SK-N-SH (cell line): ENCODE data around the gene NSL1. TPM values are rescaled to one million over a fixed set of nuclear protein-coding genes. Genes with fewer than 3 reads are reported as not detected.

ENCODE experiments used
- CTCF ChIA-PET: fragments of 300-600, 350-600 bp; formaldehyde crosslinking; extraction: SDS; loops from one replicate; lab custom pipeline; 2021; lab: Yijun Ruan, JAX
- POLR2A ChIA-PET: fragments of 350-600 bp; sonication (Branson Sonifier 250); formaldehyde crosslinking; extraction: SDS; loops from one replicate; lab custom pipeline; 2020; ENCODE audit warnings: antibody characterized with exemption, inconsistent platforms; lab: Yijun Ruan, JAX
- DNase-seq: peaks from one replicate; pipeline ENCODE4 v3.0.0; 2012
- H2AFZ ChIP-seq: fragments of 200-600 bp; sonication (generic); 2 replicates; pipeline ENCODE4 v1.8.1; 2016; ENCODE audit warnings: antibody characterized with exemption, mild to moderate bottlenecking, low read depth
- H3F3A ChIP-seq: fragments of 200-600 bp; sonication (generic); replicated peaks from 2 replicates; pipeline ENCODE3; 2016; ENCODE audit warnings: antibody characterized with exemption, mild to moderate bottlenecking; ENCODE audit not compliant: insufficient read depth
- H3K27ac ChIP-seq, 2 experiments: fragments of 200-500 bp in 1 of 2; fragments of 200-600 bp in 1 of 2; sonication (Bioruptor generic) in 1 of 2; sonication (generic), shearing (Covaris generic) in 1 of 2; 2 replicates each; pipeline versions ENCODE4 v1.5.1 to v1.6.1; 2014 to 2016; ENCODE audit warnings: low read depth in 2 of 2, inconsistent platforms in 1 of 2, low read length in 1 of 2, mild to moderate bottlenecking in 1 of 2, mixed read lengths in 1 of 2
- H3K27me3 ChIP-seq: fragments of 200-600 bp; sonication (generic), shearing (Covaris generic); 2 replicates; pipeline ENCODE4 v1.6.1; 2016; ENCODE audit warnings: mixed run types; ENCODE audit not compliant: insufficient read depth
- H3K36me3 ChIP-seq, 2 experiments: fragments of 200-500 bp in 1 of 2; fragments of 200-600 bp in 1 of 2; sonication (Bioruptor generic) in 1 of 2; sonication (generic) in 1 of 2; replicated peaks in 1 of 2; 2 replicates each; pipeline versions ENCODE3 to v1.5.1; 2014 to 2016; ENCODE audit warnings: low read length in 1 of 2, mild to moderate bottlenecking in 1 of 2; ENCODE audit not compliant: insufficient read depth in 2 of 2, control insufficient read depth in 1 of 2
- H3K4me1 ChIP-seq, 2 experiments: fragments of 200-500 bp in 1 of 2; fragments of 200-600 bp in 1 of 2; sonication (Bioruptor generic) in 1 of 2; sonication (generic), shearing (Covaris generic) in 1 of 2; 2 replicates each; pipeline versions ENCODE4 v1.5.1 to v1.6.1; 2014 to 2016; ENCODE audit warnings: low read depth in 1 of 2, low read length in 1 of 2, mixed run types in 1 of 2; ENCODE audit not compliant: insufficient read depth in 2 of 2, control insufficient read depth in 1 of 2
- H3K4me2 ChIP-seq: fragments of 200-600 bp; sonication (generic), shearing (Covaris generic); 2 replicates; pipeline ENCODE4 v1.6.1; 2017; ENCODE audit warnings: mixed run types
- H3K4me3 ChIP-seq, 2 experiments: fragments of 200-500 bp in 1 of 2; fragments of 200-600 bp in 1 of 2; sonication (Bioruptor generic) in 1 of 2; sonication (generic), shearing (Covaris generic) in 1 of 2; 2 replicates each; pipeline versions ENCODE4 v1.5.1 to v1.8.1; 2014 to 2016; ENCODE audit warnings: low read depth in 2 of 2, inconsistent platforms in 1 of 2, low read length in 1 of 2, mild to moderate bottlenecking in 1 of 2, mixed read lengths in 1 of 2, moderate library complexity in 1 of 2
- H3K79me2 ChIP-seq: fragments of 200-600 bp; sonication (generic); 2 replicates; pipeline ENCODE4 v1.8.1; 2017; ENCODE audit warnings: mild to moderate bottlenecking; ENCODE audit not compliant: insufficient read depth
- H3K9ac ChIP-seq: fragments of 200-600 bp; sonication (generic); 2 replicates; pipeline ENCODE4 v1.6.1; 2017; ENCODE audit warnings: mixed run types
- H3K9me2 ChIP-seq: fragments of 200-600 bp; sonication (generic); 2 replicates; pipeline ENCODE4 v1.6.1; 2017; ENCODE audit warnings: mixed run types
- H3K9me3 ChIP-seq: fragments of 200-600 bp; sonication (generic); 2 replicates; pipeline ENCODE4 v1.6.1; 2017; ENCODE audit warnings: mixed run types, mild to moderate bottlenecking, moderate library complexity
- H4K20me1 ChIP-seq: fragments of 200-600 bp; sonication (generic); 2 replicates; pipeline ENCODE4 v1.6.1; 2017; ENCODE audit warnings: mild to moderate bottlenecking, mixed run types; ENCODE audit not compliant: insufficient read depth
- CHD2 ChIP-seq: fragments of 150-350 bp; IDR thresholded peaks from 2 replicates; pipeline ENCODE4 v1.6.1; 2018; ENCODE audit warnings: low read length; ENCODE audit not compliant: partially characterized antibody
- EZH2phosphoT487 ChIP-seq: fragments of 200-600 bp; sonication (generic); IDR thresholded peaks from 2 replicates; pipeline ENCODE4 v1.6.1; 2017; ENCODE audit warnings: low read depth, mixed run types, mild to moderate bottlenecking, antibody characterized with exemption, moderate library complexity, borderline replicate concordance
- FOXJ3 ChIP-seq: sonication (generic); formaldehyde crosslinking; IDR thresholded peaks from 2 replicates; pipeline ENCODE4 v1.5.1; 2020; ENCODE audit warnings: mild to moderate bottlenecking, missing genetic modification reagents
- FOXM1 ChIP-seq: IDR thresholded peaks from 2 replicates; pipeline ENCODE4 v1.4.0; 2012; ENCODE audit warnings: low read depth, mild to moderate bottlenecking
- GABPA ChIP-seq: IDR thresholded peaks from 2 replicates; pipeline ENCODE4 v1.4.0; 2012; ENCODE audit warnings: low read depth, mild to moderate bottlenecking
- GATA2 ChIP-seq: sonication (generic); formaldehyde crosslinking; IDR thresholded peaks from 2 replicates; pipeline ENCODE4 v1.5.0; 2020; ENCODE audit warnings: mild to moderate bottlenecking, missing genetic modification reagents
- JUND ChIP-seq: IDR thresholded peaks from 2 replicates; pipeline ENCODE4 v1.4.0; 2012
- MAX ChIP-seq: IDR thresholded peaks from 2 replicates; pipeline ENCODE4 v1.4.0; 2012; ENCODE audit warnings: low read depth
- MXI1 ChIP-seq: IDR thresholded peaks from 2 replicates; pipeline ENCODE4 v1.6.1; 2012; ENCODE audit warnings: mild to moderate bottlenecking, low read depth, low read length, improper control_type of control experiment
- NFIC ChIP-seq: IDR thresholded peaks from 2 replicates; pipeline ENCODE4 v1.4.0; 2012; ENCODE audit warnings: borderline replicate concordance
- NRF1 ChIP-seq: IDR thresholded peaks from 2 replicates; pipeline ENCODE4 v1.6.1; 2012; ENCODE audit warnings: low read depth, mild to moderate bottlenecking, low read length
- POLR2AphosphoS5 ChIP-seq: IDR thresholded peaks from 2 replicates; pipeline ENCODE4 v1.6.1; 2012; ENCODE audit warnings: low read depth, low read length
- RXRA ChIP-seq: IDR thresholded peaks from 2 replicates; pipeline ENCODE4 v1.4.0; 2012; ENCODE audit warnings: low read depth, mild to moderate bottlenecking, borderline replicate concordance
- SIN3A ChIP-seq: IDR thresholded peaks from 2 replicates; pipeline ENCODE4 v1.6.1; 2012; ENCODE audit warnings: low read depth, mild to moderate bottlenecking, low read length, moderate library complexity, borderline replicate concordance
- TAF1 ChIP-seq: IDR thresholded peaks from 2 replicates; pipeline ENCODE4 v1.6.1; 2012; ENCODE audit warnings: low read depth, mild to moderate bottlenecking, low read length, moderate library complexity, borderline replicate concordance
- TCF12 ChIP-seq: IDR thresholded peaks from 2 replicates; pipeline ENCODE4 v1.4.0; 2012
- USF2 ChIP-seq: fragments of 150-350 bp; IDR thresholded peaks from 2 replicates; pipeline ENCODE4 v1.6.1; 2017; ENCODE audit warnings: antibody characterized with exemption, low read length, low read depth, borderline replicate concordance
- WGBS: methylation state at CpG from one replicate; pipeline ENCODE4 v1.1.6; 2017; ENCODE audit warnings: low lambda C conversion rate; 5-methylcytosine and 5-hydroxymethylcytosine counted together
- polyA plus RNA-seq, 3 experiments: library from polyadenylated mRNA; depleted of rRNA; stranded (reverse); fragments of >200 nt; gene quantifications; 2 replicates each; pipeline ENCODE4 v1.2.3, GENCODE V29; 2012
- TF ChIP-seq, protein P1 (sequence below): fragments of 200-600 bp; sonication (generic); IDR thresholded peaks from 2 replicates; pipeline ENCODE4 v1.6.1; 2017; ENCODE audit warnings: antibody characterized with exemption, mild to moderate bottlenecking, moderate library complexity
- TF ChIP-seq, protein P2 (sequence below): IDR thresholded peaks from 2 replicates; pipeline ENCODE4 v1.4.0; 2012; ENCODE audit warnings: low read depth, borderline replicate concordance
- TF ChIP-seq, protein P3 (sequence below): IDR thresholded peaks from 2 replicates; pipeline ENCODE4 v1.4.0; 2012; ENCODE audit warnings: low read depth, borderline replicate concordance

NSL1 gene
- polyA plus RNA-seq, 1 of the 3 experiments (the other 2 are of a cell fraction): 22.5 TPM

DNA sequence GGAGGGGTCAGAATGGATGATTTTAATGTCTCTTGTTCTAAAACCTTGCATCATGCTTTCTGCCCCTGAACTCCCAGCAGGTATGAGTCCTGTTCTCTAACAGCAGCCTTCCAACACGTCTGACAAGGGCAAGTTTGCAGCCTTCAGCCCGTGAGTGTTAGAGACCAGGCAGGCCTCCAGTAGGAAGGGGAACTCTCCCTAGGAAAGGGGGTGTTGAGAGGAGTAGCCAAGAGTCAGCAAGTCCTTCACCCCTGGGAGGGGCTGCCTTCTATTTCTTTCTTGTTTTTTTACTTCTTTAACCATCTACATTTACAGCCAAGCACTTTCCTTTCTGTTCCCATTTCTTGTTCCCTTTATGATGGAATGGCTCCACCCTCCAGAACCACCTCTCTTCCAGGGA is 106.1 kb downstream of the NSL1 start:
- ChIA-PET CTCF (no interaction called here), POLR2A (no interaction called here)
- no peak overlapping the region for H3K4me3 ChIP-seq
- no peaks in the 10 kb centered on the region for H3K79me2 ChIP-seq
- no peaks in the 10 kb centered on the region for H3K9me2 ChIP-seq
- H2AFZ ChIP-seq: no peak overlapping the region
- no peak overlapping the region for H3K9ac ChIP-seq
- no peaks in the 10 kb centered on the region for H3F3A ChIP-seq
- no peak for TF ChIP-seq FOXJ3 (CRISPR knock-in tag)
- no peaks in the 10 kb centered on the region for H3K9me3 ChIP-seq
- no peak overlapping the region for H3K4me2 ChIP-seq
- H3K27ac ChIP-seq: no peak overlapping the region
- no peaks in the 10 kb centered on the region for H3K36me3 ChIP-seq
- no peaks in the 10 kb centered on the region for H4K20me1 ChIP-seq
- peaks cover 4% of the 10 kb centered on the region; the same call in 1 of the 2 replicates for H3K27me3 ChIP-seq
- no peak for DNase-seq
- H3K4me1 ChIP-seq: no peaks in the 10 kb centered on the region
- 23% methylated on average over 2 of the region's 2 CpGs for WGBS

DNA sequence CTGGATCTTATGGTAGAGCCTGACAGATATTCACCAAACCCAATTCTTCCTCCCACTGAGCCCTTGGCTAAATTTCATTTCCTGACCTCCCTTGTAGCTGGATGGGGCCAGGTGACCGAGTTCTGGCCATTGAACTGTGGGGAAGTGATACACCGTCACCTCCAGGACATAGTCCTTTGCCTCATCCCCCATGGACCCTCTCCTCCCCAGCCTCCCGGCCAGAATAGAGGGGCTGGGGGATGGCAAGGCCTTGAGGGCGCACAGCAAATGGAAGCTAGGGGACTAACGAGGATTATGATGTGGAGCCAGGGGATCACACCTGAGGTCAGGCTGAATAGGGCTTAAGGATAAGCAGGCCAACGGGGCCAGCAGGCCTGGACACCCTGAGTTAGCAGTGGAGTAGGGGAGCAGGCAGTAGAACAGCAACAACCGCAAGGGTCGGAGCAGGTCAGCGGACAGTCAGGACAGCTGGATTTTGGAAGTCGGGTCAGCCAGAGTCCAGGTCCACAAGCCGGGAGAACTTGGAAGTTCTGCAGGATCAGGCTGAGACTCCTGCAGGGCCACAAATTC is 107.0 kb downstream of the NSL1 start:
- no peaks in the 10 kb centered on the region for H3K9me3 ChIP-seq
- CTCF ChIA-PET: interaction anchor here (1.5 kb wide), 1 partner anchor 14 kb away, joined by 7 read pairs; the partner anchor contains the start of gene BATF3
- no peaks in the 10 kb centered on the region for H4K20me1 ChIP-seq
- no peak overlapping the region for H3K4me3 ChIP-seq
- H3K27ac ChIP-seq: no peak overlapping the region
- WGBS: 61% methylated on average over 6 of the region's 11 CpGs
- H3K4me2 ChIP-seq: no peak overlapping the region
- no peaks in the 10 kb centered on the region for H3F3A ChIP-seq
- H3K9ac ChIP-seq: no peak overlapping the region
- no peaks in the 10 kb centered on the region for H3K79me2 ChIP-seq
- H3K4me1 ChIP-seq: no peaks in the 10 kb centered on the region
- no peak for DNase-seq
- POLR2A ChIA-PET: no interaction called here
- H3K9me2 ChIP-seq: no peaks in the 10 kb centered on the region
- TF ChIP-seq MAX (no peak), TCF12 (no peak), TAF1 (no peak), USF2 (no peak), GABPA (no peak), SIN3A (no peak), GATA2 (CRISPR knock-in tag) (no peak), CHD2 (no peak), POLR2AphosphoS5 (no peak), NFIC (no peak), FOXM1 (no peak), NRF1 (no peak), RXRA (no peak), MXI1 (no peak), EZH2phosphoT487 (no peak), JUND (no peak)
- TF ChIP-seq, protein P1, sequence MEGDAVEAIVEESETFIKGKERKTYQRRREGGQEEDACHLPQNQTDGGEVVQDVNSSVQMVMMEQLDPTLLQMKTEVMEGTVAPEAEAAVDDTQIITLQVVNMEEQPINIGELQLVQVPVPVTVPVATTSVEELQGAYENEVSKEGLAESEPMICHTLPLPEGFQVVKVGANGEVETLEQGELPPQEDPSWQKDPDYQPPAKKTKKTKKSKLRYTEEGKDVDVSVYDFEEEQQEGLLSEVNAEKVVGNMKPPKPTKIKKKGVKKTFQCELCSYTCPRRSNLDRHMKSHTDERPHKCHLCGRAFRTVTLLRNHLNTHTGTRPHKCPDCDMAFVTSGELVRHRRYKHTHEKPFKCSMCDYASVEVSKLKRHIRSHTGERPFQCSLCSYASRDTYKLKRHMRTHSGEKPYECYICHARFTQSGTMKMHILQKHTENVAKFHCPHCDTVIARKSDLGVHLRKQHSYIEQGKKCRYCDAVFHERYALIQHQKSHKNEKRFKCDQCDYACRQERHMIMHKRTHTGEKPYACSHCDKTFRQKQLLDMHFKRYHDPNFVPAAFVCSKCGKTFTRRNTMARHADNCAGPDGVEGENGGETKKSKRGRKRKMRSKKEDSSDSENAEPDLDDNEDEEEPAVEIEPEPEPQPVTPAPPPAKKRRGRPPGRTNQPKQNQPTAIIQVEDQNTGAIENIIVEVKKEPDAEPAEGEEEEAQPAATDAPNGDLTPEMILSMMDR: no peak
- TF ChIP-seq, protein P2, sequence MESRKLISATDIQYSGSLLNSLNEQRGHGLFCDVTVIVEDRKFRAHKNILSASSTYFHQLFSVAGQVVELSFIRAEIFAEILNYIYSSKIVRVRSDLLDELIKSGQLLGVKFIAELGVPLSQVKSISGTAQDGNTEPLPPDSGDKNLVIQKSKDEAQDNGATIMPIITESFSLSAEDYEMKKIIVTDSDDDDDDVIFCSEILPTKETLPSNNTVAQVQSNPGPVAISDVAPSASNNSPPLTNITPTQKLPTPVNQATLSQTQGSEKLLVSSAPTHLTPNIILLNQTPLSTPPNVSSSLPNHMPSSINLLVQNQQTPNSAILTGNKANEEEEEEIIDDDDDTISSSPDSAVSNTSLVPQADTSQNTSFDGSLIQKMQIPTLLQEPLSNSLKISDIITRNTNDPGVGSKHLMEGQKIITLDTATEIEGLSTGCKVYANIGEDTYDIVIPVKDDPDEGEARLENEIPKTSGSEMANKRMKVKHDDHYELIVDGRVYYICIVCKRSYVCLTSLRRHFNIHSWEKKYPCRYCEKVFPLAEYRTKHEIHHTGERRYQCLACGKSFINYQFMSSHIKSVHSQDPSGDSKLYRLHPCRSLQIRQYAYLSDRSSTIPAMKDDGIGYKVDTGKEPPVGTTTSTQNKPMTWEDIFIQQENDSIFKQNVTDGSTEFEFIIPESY: no peak
- TF ChIP-seq, protein P3, sequence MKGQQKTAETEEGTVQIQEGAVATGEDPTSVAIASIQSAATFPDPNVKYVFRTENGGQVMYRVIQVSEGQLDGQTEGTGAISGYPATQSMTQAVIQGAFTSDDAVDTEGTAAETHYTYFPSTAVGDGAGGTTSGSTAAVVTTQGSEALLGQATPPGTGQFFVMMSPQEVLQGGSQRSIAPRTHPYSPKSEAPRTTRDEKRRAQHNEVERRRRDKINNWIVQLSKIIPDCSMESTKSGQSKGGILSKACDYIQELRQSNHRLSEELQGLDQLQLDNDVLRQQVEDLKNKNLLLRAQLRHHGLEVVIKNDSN: no peak
- TF ChIP-seq, all 33 proteins: peak for 0
- Histone ChIP-seq H3K36me3 (no peaks in the 10 kb centered on the region), H2AFZ (no peak overlapping the region), H3K27me3 (peaks cover 4% of the 10 kb centered on the region; the same call in 1 of the 2 replicates)
